Activated CD4-positive, alpha-beta T cell treated with anti-CD3 and anti-CD28 coated beads for 24 hours (primary cell): ENCODE results near the gene TMC7.
"Not testable (repeated sequence)": the region's sequence is repeated elsewhere in the genome, so short reads cannot be mapped to it uniquely, and the experiment has no call there.

Experiments used
- DNase-seq, 2 donors: peaks; one replicate each; pipeline ENCODE4 v3.0.0-alpha.2; 2020; ENCODE audit warnings: low read depth in 2 of 2

The TMC7 gene

DNA sequence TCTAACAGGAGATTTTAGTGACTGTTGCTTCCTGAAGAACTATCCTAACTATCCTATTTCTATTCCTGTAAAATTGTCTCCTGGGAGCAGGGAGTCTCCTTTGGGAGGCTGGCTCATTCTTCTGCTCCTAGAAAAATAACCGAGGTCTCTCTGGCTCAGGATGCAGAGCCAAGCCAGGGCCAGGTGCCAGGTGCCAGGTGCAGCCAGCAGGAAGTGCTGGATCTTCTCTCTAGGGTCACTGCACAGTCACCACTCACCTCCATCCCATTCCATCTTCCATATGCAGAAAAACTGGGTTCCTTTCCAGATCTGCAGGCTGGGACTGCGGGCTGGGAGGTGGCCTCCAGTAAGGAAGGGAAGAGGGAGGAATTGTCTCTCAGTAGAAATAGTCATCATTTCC, 3.8 kb upstream of the TMC7 start:
- DNase-seq = no peak

DNA sequence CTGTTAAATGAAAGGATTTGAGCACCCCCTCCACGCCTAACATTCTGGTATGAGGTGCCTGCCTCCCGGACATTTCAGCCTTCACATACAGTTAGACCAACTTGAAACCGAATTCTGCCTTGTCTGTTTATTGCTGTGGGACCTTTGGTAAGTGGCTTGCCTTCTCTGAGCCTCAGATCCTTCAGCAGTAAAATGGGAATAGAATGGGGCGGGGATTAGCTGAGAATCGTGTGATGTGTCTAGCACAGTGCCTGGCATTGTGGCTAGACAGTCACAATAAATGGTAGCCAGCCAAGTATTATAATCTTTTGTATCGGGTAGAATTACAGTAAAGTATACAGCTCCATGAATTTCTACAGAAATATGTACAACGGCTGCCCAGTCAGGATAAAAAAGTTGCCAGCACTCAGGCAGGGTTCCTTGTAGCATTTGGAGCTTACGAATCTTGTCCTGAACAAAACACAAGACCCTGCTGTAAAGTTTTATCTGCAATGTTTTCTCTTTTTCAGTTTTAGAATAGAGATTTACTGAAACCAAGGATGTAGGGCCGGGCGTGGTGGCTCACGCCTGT, 786 bp downstream of the TMC7 start:
- no peak for DNase-seq

DNA sequence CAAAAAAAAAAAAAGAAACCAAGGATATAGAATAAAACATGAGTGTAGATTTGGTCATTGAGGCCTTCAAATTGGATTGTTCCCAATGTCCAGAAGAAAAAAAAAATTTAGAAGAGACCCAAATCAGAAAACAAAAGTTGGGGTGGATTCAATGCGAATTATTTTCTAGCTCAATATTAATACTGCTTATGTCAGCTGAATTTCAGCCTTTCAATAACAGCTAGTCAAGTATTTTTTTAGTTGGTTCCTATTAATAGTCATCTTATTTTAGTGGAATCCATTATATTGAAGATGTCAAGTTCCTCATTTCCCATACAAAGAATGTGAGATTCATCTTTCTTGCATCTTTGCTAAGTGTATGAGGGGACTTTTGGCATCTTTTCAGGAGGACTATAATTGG, 1.5 kb downstream of the TMC7 start:
- DNase-seq = not testable (repeated sequence)

DNA sequence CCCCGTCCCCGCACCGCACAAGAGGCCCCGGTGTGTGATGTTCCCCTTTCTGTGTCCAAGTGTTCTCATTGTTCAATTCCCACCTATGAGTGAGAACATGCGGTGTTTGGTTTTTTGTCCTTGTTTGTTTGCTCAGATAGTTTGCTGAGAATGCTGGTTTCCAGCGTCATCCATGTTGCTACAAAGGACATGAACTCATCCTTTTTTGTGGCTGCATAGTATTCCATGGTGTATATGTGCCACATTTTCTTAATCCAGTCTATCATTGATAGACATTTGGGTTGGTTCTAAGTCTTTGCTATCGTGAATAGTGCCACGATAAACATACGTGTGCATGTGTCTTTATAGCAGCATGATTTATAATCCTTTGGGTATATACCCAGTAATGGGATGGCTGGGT, 8.0 kb downstream of the TMC7 start:
- DNase-seq = not testable (repeated sequence)

DNA sequence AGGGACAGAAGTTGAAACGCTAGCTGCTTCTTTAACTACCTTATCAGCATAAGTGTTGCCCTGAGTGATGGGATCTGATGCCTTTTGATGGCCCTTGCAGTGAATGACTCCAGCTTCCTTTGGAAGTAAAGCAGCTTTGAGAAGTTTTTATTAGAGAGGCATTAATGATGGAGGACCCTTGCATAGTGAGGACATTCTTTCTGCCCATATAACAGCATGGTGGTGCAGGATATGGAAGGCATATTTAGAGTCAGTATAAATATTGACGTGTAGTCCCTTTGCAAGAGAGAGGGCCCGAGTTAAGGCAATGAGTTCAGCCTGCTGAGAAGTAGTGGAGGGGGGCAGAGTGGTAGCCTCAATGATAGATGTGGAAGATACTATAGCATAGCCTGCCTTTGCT, 9.8 kb downstream of the TMC7 start:
- DNase-seq = not testable (repeated sequence)

DNA sequence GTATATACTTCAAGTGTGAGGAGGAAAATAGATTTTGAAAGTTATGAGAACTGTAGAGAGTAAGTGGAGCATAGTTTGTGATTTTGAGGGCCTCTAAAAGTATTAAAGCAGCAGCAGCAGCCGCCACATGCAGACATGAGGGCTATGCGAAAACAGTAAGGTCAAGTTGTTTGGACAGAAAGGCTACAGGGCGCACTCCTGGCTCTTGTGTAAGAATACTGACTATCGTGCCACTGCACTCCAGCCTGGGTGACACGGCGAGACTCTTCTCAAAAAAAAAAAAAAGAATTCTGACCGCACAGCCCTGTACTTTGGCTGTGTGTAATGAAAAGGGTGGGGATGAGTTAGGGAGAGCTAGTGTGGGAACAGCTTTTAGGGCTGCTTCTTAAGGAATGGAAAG, 10.4 kb downstream of the TMC7 start:
- not testable (repeated sequence) for DNase-seq

DNA sequence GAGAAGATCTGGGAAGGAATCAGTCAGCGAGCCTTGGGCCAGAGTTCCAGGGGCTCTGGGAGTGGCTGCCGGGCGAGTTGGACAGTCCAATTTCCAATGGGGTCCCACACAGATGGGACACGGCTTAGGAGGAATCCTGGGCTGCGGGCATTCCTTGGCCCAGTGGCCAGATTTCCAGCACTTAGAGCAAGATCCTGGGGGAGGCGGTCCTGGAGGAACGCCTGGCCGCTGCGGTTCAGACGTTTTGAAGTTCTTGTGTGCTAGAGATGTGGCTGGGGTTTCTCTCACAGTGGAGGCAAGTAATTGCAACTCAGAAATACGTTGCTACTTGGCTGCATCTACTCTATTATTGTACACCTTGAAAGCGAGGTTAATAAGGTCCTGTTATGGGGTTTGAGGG, 11.7 kb downstream of the TMC7 start:
- DNase-seq = not testable (repeated sequence)

DNA sequence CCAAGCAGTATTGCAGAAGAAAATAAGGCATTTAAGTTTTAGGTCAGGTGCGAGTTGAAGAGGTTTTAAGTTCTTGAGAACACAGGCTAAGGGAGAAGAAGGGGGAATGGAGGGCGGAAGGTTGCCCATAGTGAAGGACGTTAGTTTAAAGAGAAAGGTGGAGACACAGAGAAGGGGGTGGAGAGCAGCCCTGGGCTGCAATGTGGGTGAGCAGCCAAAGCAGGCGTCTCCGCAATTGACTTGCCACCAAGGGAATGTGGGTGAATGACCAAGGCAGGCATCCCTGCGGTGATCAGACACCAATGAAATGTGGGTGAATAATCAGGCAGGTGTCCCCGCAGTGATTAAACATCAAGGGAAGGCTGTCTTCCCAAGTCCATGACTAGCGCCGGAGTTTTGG, 12.8 kb downstream of the TMC7 start:
- not testable (repeated sequence) for DNase-seq

DNA sequence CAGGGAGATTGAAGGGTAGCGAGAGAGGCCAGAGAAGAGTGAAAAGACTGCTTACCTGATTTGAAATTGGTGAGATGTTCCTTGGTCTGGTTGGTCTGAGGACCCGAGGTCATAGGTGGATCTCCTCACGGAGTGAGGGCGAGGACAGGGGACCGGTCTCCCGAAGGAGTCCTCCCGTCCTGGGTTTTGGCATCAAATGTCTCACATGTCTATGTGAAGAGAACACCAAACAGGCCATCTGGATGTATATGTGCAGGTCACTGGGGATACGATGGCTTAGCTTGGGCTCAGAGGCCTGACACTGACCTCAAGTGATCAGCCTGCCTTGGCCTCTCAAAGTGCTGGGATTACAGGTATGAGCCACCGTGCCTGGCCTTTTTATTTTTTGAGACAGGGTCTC, 13.3 kb downstream of the TMC7 start:
- not testable (repeated sequence) for DNase-seq

DNA sequence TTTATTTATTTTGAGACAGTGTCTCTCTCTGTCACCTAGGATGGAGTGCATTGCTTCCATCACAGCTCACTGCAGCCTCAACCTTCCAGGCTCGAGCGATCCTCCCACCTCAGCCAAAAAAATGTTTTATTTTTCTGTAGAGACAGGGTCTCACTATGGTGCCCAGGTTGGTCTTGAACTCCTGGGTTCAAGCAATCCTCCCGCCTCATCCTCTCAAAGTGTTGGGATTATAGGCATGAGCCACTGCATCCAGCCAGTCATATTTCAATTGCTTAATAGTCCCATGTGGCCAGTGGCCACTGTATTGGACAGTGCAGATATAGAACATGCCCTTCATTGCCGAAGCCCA, 15.3 kb downstream of the TMC7 start:
- DNase-seq = no peak

DNA sequence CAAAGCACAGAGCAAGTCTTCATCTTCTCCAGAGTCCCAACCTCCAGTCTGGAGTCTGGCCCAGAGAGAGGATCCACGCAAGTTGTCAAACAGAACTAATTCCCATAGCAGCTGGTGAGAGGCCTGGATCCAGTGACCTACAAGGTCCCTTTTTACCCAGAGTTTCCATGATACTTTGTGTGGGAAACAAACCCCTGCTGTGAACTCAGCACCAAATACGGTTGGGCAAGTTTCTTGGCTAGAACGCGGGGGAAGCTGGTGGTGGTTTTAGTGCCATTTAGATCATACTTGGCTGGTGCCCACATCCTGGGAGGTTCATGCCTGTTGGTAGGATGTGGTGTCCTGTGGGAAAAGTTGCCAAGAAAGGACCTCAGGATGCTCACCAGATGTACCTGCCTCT, 18.1 kb downstream of the TMC7 start:
- no peak for DNase-seq

DNA sequence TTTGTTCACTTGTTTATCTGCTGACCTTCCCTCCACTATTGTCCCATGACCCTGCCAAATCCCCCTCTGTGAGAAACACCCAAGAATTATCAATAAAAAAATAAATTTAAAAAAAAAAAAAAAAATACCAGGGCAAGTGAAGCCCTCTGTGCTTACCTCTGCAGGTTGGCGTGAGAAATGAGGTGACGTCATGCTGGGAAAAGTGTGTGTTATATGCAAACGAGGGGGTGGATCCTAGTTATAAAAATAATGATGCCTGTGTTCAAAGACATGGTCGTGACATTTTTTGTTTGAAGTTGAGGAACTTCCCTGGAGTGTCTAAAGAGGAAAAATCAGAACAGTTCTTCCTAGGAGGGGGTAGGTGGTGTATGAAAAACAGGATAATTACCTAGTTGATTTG, 20.2 kb downstream of the TMC7 start:
- DNase-seq = no peak

DNA sequence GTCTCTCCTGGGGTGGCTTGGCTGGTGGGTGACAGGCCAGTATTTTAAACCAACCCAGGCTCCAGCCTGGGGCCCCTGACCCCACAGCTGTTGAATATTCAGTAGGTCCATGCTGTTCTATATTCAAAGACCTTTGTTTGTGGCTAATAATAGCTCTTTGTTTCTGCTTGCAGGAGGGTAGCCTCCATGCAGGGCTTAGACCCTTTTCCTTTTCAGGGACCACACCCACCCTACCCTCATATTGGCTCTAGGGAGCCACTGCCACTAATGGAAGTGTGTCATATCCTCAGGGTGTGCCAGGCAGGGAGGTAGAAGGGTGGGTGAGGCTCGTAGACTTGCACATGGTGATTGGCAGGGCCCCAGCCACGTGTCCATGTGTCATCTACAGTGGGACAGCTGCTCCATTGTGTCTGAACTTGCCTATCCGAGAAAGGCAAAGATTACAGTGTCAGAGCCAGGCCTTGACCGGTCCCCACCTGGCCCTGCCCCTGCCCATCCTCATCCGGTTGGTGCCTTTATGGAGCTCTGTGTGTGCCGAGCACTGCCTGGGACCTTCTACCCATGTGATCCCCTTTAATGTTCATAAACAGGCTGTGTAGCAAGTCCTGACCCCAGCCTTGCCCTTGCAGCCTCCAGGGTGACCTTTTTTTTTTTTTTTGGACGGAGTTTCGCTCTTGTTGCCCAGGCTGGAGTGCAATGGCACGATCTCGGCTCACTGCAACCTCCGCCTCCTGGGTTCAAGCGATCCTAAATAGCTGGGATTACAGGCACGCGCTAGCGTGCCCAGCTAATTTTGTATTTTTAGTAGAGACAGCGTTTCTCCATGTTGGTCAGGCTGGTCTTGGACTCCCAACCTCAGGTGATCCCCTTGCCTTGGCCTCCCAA, 22.1 kb downstream of the TMC7 start:
- DNase-seq = no peak

DNA sequence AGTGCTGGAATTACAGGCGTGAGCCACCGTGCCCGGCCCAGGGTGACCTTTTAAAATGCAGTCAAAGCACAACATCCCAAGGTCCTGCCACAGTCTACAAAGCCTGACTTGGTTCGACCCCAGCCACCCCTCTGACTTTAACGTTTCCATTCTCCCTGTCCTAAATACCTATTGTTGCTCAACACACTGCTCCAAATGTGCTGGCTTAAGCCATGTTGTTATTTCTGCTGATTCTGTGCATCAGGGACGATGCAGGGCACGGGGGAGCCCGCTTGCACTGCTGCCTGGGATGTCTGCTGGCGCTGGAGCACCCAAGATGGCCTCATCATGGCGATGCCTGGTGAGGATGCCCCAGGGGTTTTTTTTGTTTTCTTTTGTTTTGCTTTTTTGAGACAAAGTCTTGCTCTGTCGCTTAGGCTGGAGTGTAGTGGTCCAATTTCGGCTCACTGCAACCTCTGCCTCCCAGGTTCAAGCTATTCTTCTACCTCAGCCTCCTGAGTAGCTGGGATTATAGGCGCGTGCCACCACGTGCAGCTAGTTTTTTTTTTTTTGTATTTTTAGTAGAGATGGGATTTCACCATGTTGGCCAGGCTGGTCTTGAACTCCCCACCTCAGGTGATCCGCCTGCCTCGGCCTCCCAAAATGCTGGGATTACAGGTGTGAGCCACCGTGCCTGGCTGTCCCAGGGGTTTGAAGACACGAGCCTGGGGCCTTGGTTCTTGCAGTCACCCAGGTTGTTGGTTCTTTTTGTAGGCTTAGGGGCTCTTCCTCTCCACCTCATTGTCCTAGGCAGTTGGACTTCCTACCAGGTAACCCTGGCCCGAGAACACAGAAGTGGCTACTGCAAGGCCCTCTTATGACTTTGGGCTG, 22.9 kb downstream of the TMC7 start:
- DNase-seq = no peak

DNA sequence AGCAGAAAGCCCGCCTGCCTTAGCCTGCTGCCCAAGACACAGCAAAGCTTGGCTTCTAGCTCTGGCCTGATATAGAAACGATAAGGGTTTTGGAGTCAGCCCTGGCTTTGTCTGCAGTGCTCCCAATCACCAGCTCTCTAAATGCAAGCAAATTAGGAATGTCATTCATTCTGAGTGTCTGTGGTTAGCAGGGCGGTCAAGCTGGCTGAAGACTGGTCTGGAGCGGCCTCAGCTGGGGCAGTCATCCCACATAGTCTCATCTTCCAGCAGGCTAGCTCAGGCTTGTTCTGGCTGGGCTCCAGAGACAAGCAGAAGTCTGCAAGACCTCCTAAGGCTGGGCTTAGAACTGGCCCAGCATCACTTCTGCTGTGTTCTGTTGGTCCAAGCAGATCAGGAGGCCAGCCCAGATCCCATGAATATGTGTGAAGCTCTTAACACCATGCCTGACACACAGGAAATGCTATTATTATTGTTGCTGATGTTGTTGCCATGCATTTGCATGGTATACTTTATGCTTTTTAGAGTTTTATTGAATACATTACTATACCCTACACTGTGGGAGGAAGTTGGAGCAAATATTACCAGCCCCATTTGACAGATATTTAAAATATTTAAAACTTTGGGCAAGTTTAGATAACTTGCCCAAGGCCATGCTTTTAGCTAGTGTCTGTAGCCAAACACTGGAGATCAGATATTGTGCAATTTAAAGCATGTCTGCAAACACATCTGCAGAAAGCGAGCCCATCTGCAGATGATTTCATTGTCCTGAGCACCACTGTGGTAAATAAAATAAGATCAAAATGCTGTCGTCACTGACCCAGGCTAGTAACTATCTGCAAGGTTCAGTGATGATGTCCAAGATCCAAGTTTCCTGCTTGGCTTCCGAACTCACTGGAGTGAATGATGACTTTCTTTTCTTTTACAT, 24.8 kb downstream of the TMC7 start:
- DNase-seq = no peak

DNA sequence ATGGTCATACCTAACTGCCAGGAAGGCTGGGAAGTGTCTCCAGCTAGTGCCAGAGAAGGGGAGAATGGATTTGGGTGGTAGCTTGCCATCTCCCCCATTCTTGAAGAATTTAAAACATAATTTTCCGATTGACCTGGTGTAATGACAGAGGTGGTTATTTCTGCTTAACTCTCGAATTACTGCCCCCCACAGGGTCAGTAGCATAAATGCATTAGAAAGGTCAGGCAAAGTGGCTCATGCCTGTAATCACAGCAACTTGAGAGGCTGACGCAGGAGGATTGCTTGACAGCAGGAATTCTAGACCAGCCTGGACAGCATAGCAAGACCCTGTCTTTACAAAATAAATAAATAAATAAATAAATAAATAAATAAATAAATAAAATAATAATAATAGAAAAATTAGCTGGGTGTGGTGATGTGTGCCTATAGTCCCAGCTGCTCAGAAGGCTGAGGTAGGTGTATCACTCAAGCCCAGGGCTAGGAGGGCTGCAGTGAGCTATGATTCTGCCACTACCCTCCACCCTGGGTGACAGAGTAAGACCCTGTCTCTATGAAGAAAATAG, 27.5 kb downstream of the TMC7 start:
- DNase-seq = no peak

DNA sequence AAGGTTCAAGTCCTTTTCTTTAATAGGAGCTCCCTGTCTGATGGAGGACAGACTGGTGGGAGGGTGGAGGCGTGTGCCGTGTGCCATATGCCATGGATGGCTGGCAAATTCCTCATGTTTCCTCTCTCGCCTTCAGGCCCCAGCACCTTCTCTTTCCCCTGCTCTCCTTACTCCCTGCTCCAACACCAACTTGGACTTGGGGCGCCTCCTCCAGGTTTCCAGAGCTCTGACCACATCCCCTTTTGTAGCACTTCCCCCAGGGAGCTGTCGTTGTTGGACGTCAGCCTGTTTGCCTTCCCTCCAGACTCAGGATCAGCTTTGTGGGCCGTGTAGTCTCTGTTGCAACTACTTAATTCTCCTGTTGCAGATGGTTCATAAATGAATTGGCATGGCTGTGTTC, 30.7 kb downstream of the TMC7 start:
- no peak for DNase-seq

DNA sequence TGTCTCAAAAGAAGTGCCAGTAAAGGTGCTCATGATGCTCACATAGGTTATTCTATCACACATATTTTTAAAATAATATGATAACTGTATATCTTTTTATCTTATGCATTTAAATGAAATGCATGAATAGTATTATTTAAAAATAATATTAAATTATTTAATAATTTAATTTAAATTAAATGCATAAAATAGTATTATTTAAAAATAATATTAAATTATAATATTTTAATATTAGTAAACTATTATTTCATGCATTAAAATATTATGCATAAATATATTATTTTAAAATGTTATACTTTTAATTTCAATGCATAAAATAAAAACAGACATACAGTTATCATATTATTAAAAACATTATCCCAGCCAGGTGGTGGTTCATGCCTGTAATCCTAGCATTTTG, 33.4 kb downstream of the TMC7 start:
- DNase-seq = no peak

DNA sequence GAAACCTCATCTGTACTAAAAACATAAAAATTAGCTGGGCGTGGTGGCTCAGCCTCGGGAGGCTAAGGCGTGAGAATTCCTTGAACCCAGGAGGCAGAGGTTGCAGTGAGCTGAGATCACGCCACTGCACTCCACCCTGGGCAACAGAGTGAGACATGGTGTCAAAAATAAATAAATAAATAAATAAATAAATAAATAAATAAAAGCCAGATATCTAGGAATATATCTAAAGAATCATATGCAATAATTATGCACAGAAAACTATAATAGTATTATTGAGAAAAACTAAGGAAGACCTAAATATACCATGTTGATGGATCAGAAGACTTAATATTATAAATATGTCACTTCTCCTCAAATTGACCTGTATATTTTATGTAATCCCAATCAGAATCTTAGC, 37.0 kb downstream of the TMC7 start:
- DNase-seq = no peak

DNA sequence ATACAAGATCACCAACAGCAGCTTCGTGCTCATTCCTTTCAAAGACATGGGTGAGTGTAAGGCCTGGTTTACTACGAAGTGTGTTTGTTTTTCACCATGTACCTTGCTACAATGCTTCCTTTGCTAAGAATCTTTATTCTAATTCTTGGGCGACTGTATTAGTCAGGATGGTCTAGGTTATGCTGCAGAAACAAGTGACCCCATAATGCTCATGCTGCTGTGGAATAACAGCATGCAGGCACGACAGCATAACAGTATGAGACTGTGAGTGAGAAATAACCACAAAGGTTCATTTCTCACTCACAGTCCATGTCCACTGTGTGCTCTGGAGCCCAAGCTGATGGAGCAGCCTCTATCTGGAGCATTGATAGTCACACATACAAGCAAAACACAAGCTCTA, 38.0 kb downstream of the TMC7 start:
- no peak for DNase-seq

DNA sequence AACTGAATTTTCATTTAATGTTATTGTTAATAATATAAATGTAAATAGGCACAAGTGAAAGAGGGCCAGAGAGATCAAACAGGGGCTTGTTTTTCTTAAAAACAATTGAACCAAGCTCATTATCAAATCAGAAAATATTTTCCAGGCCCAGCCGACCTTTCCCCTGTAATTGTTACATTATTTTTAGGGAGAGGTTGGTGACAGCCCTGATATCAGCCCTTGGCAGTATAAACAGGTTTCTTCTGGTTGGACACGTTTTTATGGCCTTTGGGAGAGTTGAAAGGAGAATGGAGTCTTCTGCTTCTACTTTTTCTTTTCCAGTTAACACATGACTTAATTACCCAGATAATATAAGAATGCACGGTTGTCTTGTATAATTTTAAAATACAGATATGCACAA, 43.7 kb downstream of the TMC7 start:
- no peak for DNase-seq
